HCT116 (cell line): Measurements from ENCODE around the gene TXNDC16. TPM values are rescaled to one million over a fixed set of nuclear protein-coding genes. Genes with fewer than 3 reads are reported as not detected.

Source experiments
- ATAC-seq: fragments of 200-7000 bp; cut with Tn5 transposase; 2 replicates; pipeline ENCODE4 v1.9.1; 2020; ENCODE audit warnings: mild to moderate bottlenecking, moderate library complexity
- BruUV-seq: library from RNA; stranded (reverse); fragments of 400-500 nt; replicated peaks from 2 replicates; lab custom pipeline; 2021; lab: Mats Ljungman, UMichigan
- CTCF ChIA-PET: fragments of 300-600 bp; sonication (Branson Sonifier 250); formaldehyde crosslinking; loops from one replicate; lab custom pipeline; 2021; ENCODE audit warnings: antibody characterized with exemption; lab: Charles Lee
- POLR2A ChIA-PET: fragments of 300-600, 350-600 bp; sonication (Branson Sonifier 250); formaldehyde crosslinking; loops from one replicate; lab custom pipeline; 2021; ENCODE audit warnings: antibody characterized with exemption; lab: Charles Lee
- RAD21 ChIA-PET, 2 experiments: fragments of 300-600 bp; sonication (Branson Sonifier 250); formaldehyde crosslinking; loops; one replicate each; lab custom pipeline; 2023; ENCODE audit warnings: low total read pairs in 2 of 2; ENCODE audit not compliant: uncharacterized antibody in 2 of 2, unreplicated experiment in 2 of 2, low non-redundant PET in 1 of 2; lab: Charles Lee
- DNase-seq: peaks from one replicate; pipeline ENCODE4 v3.0.0-alpha.2; 2010; ENCODE audit warnings: low read depth, low spot score
- H2AFZ ChIP-seq: fragments of 200-600 bp; shearing (Covaris generic), sonication (generic); 2 replicates; pipeline ENCODE4 v1.6.1; 2017; ENCODE audit warnings: low read depth, mixed run types, mixed read lengths, antibody characterized with exemption, low read length; ENCODE audit not compliant: poor library complexity, severe bottlenecking
- H3K27ac ChIP-seq: 2 replicates; pipeline ENCODE4 v1.5.1; 2012; ENCODE audit warnings: low read depth, low read length
- H3K27me3 ChIP-seq: fragments of 200-600 bp; sonication (generic); 2 replicates; pipeline ENCODE4 v1.6.1; 2016; ENCODE audit warnings: mixed run types, low read length, mixed read lengths; ENCODE audit not compliant: insufficient read depth
- H3K36me3 ChIP-seq, 2 experiments: fragments of 200-500 bp in 1 of 2; fragments of 200-600 bp in 1 of 2; sonication (Bioruptor generic) in 1 of 2; sonication (generic) in 1 of 2; 2 replicates each; pipeline versions ENCODE4 v1.5.1 to v1.6.1; 2014 to 2016; ENCODE audit warnings: low read length in 2 of 2, inconsistent platforms in 1 of 2, mixed read lengths in 1 of 2, mixed run types in 1 of 2; ENCODE audit not compliant: insufficient read depth in 2 of 2, control insufficient read depth in 1 of 2
- H3K4me1 ChIP-seq, 2 experiments: fragments of 200-600 bp in 1 of 2; sonication (generic) in 1 of 2; 2 replicates each; pipeline versions ENCODE4 v1.5.1 to v1.6.1; 2012 to 2017; ENCODE audit warnings: low read length in 2 of 2, inconsistent platforms in 1 of 2, mild to moderate bottlenecking in 1 of 2, mixed read lengths in 1 of 2, mixed run types in 1 of 2, moderate library complexity in 1 of 2; ENCODE audit not compliant: insufficient read depth in 2 of 2, control insufficient read depth in 1 of 2
- H3K4me2 ChIP-seq: fragments of 200-600 bp; sonication (generic); 2 replicates; pipeline ENCODE4 v1.6.1; 2017; ENCODE audit warnings: mixed run types, low read length, mixed read lengths
- H3K4me3 ChIP-seq, 2 experiments: fragments of 200-600 bp in 1 of 2; sonication (generic) in 1 of 2; replicated peaks in 1 of 2; 2 replicates each; pipeline ENCODE4 v1.5.1; 2011 to 2016; ENCODE audit warnings: low read length in 2 of 2, control low read depth in 1 of 2, low read depth in 1 of 2, mild to moderate bottlenecking in 1 of 2, mixed read lengths in 1 of 2, mixed run types in 1 of 2
- H3K79me2 ChIP-seq: fragments of 200-600 bp; sonication (generic); 2 replicates; pipeline ENCODE4 v1.6.1; 2017; ENCODE audit warnings: mild to moderate bottlenecking, mixed run types, low read length, moderate library complexity, mixed read lengths; ENCODE audit not compliant: insufficient read depth
- H3K9ac ChIP-seq: fragments of 200-600 bp; sonication (generic); 2 replicates; pipeline ENCODE4 v1.6.1; 2016; ENCODE audit warnings: low read length, mixed read lengths
- H3K9me2 ChIP-seq: fragments of 200-600 bp; sonication (generic), shearing (Covaris generic); 2 replicates; pipeline ENCODE4 v1.6.1; 2017; ENCODE audit warnings: mixed run types, mild to moderate bottlenecking, moderate library complexity; ENCODE audit not compliant: insufficient read depth
- H3K9me3 ChIP-seq, 2 experiments: fragments of 200-500 bp in 1 of 2; fragments of 200-600 bp in 1 of 2; sonication (Bioruptor generic) in 1 of 2; sonication (generic) in 1 of 2; 2 replicates each; pipeline ENCODE4 v1.6.1; 2014 to 2017; ENCODE audit warnings: low read length in 2 of 2, mixed read lengths in 2 of 2, inconsistent platforms in 1 of 2, low read depth in 1 of 2, mild to moderate bottlenecking in 1 of 2, mixed run types in 1 of 2, moderate library complexity in 1 of 2; ENCODE audit not compliant: control insufficient read depth in 1 of 2, insufficient read depth in 1 of 2
- H4K20me1 ChIP-seq: fragments of 200-600 bp; sonication (generic), shearing (Covaris generic); 2 replicates; pipeline ENCODE4 v1.6.1; 2017; ENCODE audit warnings: mixed run types, mild to moderate bottlenecking, moderate library complexity; ENCODE audit not compliant: insufficient read depth
- ATF3 ChIP-seq: IDR thresholded peaks from 2 replicates; pipeline ENCODE4 v1.6.1; 2012
- CBX3 ChIP-seq: IDR thresholded peaks from 2 replicates; pipeline ENCODE4 v1.6.1; 2012; ENCODE audit warnings: low read depth
- EGR1 ChIP-seq: IDR thresholded peaks from 2 replicates; pipeline ENCODE4 v1.6.1; 2012; ENCODE audit warnings: low read depth
- EZH2 ChIP-seq: fragments of 200-600 bp; sonication (generic); IDR thresholded peaks from 2 replicates; pipeline ENCODE4 v1.6.1; 2017; ENCODE audit warnings: antibody characterized with exemption, mixed run types
- EZH2phosphoT487 ChIP-seq: fragments of 200-600 bp; IDR thresholded peaks from 2 replicates; pipeline ENCODE4 v1.6.1; 2018; ENCODE audit warnings: antibody characterized with exemption, borderline replicate concordance
- JUND ChIP-seq: IDR thresholded peaks from 2 replicates; pipeline ENCODE4 v1.6.1; 2012
- MAX ChIP-seq: IDR thresholded peaks from 2 replicates; pipeline ENCODE4 v1.6.1; 2012
- POLR2A ChIP-seq: IDR thresholded peaks from 2 replicates; pipeline ENCODE4 v1.7.0; 2011; ENCODE audit warnings: borderline replicate concordance; ENCODE audit not compliant: insufficient read depth, insufficient read length; ENCODE audit errors: extremely low read depth
- SP1 ChIP-seq: IDR thresholded peaks from 2 replicates; pipeline ENCODE4 v1.6.1; 2012; ENCODE audit warnings: low read depth
- TCF7L2 ChIP-seq: IDR thresholded peaks from 2 replicates; pipeline ENCODE4 v1.7.0; 2011; ENCODE audit warnings: borderline replicate concordance, inconsistent platforms; ENCODE audit not compliant: insufficient read depth, insufficient read length; ENCODE audit errors: extremely low read depth
- intact Hi-C: fragments of 100-400 bp; cut with micrococcal nuclease; formaldehyde crosslinking; loops from 2 replicates; pipeline ENCODE4 v1.10.0; 2022
- total RNA-seq: library from RNA; stranded (reverse); gene quantifications from one replicate; pipeline ENCODE4 v1.2.1, GENCODE V29; 2021; ENCODE audit not compliant: unreplicated experiment
- TF ChIP-seq, protein P1 (sequence below): IDR thresholded peaks from 2 replicates; pipeline ENCODE4 v1.6.1; 2011; ENCODE audit warnings: mild to moderate bottlenecking, low read length, moderate library complexity; ENCODE audit not compliant: insufficient replicate concordance; ENCODE audit errors: extremely low read depth

TXNDC16 gene
- total RNA-seq, 1 experiment from 2014 or later: 2.7 TPM

GRCh38 chr14:52590318-52590717, 38.0 kb upstream of the TXNDC16 start:
- Histone ChIP-seq H3K9me3 (no peaks in the 10 kb centered on the region), H3K4me3 (no peak overlapping the region), H3K9ac (no peak overlapping the region), H2AFZ (no peak overlapping the region), H3K79me2 (no peaks in the 10 kb centered on the region), H4K20me1 (no peaks in the 10 kb centered on the region), H3K27ac (no peak overlapping the region), H3K9me2 (no peaks in the 10 kb centered on the region), H3K27me3 (no peaks in the 10 kb centered on the region), H3K4me1 (no peaks in the 10 kb centered on the region), H3K36me3 (no peaks in the 10 kb centered on the region), H3K4me2 (no peak overlapping the region)
- CTCF ChIA-PET: no interaction called here
- DNase-seq (no peak), ATAC-seq (no peak)
- BruUV-seq: no TSS peak
- no peak for TF ChIP-seq EZH2
- TF ChIP-seq EZH2phosphoT487: no peak
- TF ChIP-seq CBX3: no peak
- TF ChIP-seq TCF7L2: no peak
- TF ChIP-seq POLR2A: no peak
- RAD21 ChIA-PET: no interaction called here
- intact Hi-C loops: no loop called here
- POLR2A ChIA-PET: no interaction called here

GRCh38 chr14:52589646-52590045, 37.3 kb upstream of the TXNDC16 start:
- no TSS peak for BruUV-seq
- POLR2A ChIA-PET: no interaction called here
- no peaks in the 10 kb centered on the region for H3K36me3 ChIP-seq
- no peak overlapping the region for H3K27ac ChIP-seq
- H3K79me2 ChIP-seq: no peaks in the 10 kb centered on the region
- H3K4me1 ChIP-seq: no peaks in the 10 kb centered on the region
- H3K27me3 ChIP-seq: no peaks in the 10 kb centered on the region
- no peak overlapping the region for H3K9ac ChIP-seq
- H3K9me3 ChIP-seq: no peaks in the 10 kb centered on the region
- H3K4me3 ChIP-seq: no peak overlapping the region
- CTCF ChIA-PET: no interaction called here
- H3K9me2 ChIP-seq: no peaks in the 10 kb centered on the region
- DNase-seq: no peak
- no peak overlapping the region for H3K4me2 ChIP-seq
- no peak overlapping the region for H2AFZ ChIP-seq
- no peak for ATAC-seq
- H4K20me1 ChIP-seq: no peaks in the 10 kb centered on the region
- RAD21 ChIA-PET: no interaction called here
- TF ChIP-seq SP1 (no peak), EGR1 (no peak), JUND (no peak), ATF3 (no peak), MAX (no peak)
- TF ChIP-seq, protein P1, sequence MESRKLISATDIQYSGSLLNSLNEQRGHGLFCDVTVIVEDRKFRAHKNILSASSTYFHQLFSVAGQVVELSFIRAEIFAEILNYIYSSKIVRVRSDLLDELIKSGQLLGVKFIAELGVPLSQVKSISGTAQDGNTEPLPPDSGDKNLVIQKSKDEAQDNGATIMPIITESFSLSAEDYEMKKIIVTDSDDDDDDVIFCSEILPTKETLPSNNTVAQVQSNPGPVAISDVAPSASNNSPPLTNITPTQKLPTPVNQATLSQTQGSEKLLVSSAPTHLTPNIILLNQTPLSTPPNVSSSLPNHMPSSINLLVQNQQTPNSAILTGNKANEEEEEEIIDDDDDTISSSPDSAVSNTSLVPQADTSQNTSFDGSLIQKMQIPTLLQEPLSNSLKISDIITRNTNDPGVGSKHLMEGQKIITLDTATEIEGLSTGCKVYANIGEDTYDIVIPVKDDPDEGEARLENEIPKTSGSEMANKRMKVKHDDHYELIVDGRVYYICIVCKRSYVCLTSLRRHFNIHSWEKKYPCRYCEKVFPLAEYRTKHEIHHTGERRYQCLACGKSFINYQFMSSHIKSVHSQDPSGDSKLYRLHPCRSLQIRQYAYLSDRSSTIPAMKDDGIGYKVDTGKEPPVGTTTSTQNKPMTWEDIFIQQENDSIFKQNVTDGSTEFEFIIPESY: no peak
- intact Hi-C loops: no loop called here
